GM23248 (cell line): Measurements from ENCODE around the gene TUBGCP4.

Experiments used
- EZH2 ChIP-seq: fragments of 200-600 bp; sonication (generic); IDR thresholded peaks from 2 replicates; pipeline ENCODE4 v1.6.1; 2018; ENCODE audit warnings: antibody characterized with exemption, mild to moderate bottlenecking; ENCODE audit not compliant: insufficient read depth, poor library complexity, severe bottlenecking
- EZH2phosphoT487 ChIP-seq: fragments of 200-600 bp; sonication (generic); IDR thresholded peaks from 2 replicates; pipeline ENCODE4 v1.6.1; 2018; ENCODE audit warnings: antibody characterized with exemption, moderate library complexity, mild to moderate bottlenecking, low read depth; ENCODE audit not compliant: insufficient read depth

DNA sequence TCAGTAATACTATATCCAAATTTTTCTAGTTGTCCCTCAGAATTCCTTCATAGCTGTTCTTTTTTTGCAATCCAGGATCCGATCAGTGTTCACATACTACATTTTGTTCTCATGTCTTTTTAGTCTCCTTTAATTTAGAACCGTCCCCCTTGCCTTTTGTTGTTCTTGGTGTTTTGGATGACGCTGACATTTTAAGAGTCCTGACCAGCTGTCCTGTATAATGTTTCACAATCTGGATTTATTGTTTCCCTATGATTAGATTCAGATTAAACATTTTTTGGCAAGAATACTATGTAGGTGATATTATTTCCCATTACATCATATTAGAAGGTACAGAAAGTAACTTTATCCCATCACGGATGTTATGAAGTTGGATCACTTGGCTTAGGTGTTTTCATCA, 11.4 kb downstream of the TUBGCP4 start:
- TF ChIP-seq EZH2 (no peak), EZH2phosphoT487 (no peak)
